Activated CD4-positive, alpha-beta T cell treated with anti-CD3 and anti-CD28 coated beads, Interleukin-2, Interleukin-4, amounts not matched to agents 100 ng/mL and 50 ng/mL, durations not matched to agents 16 hours and 8 hours (primary cell): ENCODE measurements around the gene RASSF10.

Source experiments
- DNase-seq: peaks from one replicate; pipeline ENCODE4 v3.0.0-alpha.2; 2020; ENCODE audit warnings: low spot score

The RASSF10 gene

DNA sequence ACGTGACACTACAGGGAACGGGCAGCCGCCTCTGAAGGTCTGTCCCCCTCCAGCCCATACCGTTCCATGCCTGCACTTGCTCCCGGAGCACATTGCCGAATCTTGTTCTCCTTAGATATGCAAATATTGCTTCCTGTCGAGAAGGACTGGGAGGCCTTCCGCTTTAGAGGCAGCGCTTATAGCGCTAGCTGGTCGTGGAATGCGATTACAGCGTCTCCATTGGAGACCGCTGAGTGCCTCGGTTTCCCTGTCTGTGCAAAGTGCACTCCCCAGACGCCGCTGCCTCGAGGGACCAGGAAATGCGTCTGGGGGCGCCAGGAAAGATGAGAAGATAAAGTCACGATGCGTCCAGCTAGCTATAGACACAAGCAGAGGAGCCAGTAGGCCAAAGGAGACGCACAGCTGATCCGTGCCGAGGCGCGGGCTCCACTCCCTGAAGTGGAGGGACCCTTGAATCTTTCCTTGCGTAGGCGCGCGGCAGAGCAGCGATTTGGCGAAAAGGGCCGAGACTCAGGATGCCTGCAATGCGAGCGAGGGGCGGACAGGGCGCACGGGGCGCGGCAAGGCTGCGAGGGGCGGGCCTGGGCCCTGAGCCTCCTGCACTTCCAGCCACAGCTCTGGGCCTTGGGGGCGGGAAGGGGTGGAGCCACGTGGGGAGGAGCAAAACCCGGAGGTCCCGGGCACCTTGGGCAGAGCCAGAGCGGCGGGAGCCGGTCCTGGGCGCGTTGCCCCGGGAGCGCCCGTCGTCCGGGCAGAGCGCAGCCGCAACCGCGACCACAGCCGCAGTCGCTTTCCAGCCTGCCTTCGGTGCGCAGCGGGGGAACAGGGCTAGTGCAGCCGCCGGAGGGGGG is at the start of gene RASSF10:
Gene RASSF10, plus strand, starts transcription at position 692 of the 851 bp plus-strand sequence. CDS start 261 bp downstream, outside the sequence.
- DNase-seq, result peak; percentile 7

DNA sequence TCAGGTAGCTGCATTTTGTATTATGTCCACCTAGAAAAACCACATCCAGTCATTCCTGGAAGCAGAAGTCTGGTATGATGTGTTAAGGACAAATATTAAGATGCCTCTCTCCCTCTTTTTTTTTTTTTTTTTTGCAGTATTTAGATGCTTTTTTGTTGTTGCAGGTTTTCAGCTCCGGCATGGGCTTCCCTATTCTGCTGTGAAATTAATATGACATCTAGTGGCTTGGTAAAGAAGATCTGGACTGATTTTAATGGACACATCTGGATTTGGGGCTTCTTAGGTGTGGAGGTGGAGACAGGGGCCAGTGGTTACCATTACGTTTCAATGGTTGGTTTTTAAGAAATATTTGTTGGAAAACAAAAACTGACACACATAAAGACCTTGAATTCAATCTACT is 47.5 kb upstream of the RASSF10 start:
- no peak for DNase-seq

DNA sequence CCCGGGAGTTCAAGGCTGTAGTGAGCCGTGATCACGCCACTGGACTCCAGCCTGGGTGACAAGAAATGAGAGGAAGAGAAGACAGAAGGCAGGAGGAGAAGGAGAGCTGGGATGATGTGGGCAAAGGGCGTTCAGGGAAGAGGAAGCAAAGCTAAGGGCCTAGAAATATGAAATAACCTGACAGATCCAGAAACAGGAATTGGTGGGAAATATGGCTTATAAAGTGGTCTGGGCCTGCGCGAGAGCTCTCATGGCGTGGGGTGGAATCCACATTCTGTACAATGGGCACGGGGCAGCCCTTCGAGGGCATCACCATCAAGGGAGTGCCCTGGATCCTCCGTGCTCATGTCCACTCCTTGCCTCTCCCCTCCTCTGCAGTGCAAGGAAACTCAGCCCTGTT is 46.8 kb upstream of the RASSF10 start:
- no peak for DNase-seq

DNA sequence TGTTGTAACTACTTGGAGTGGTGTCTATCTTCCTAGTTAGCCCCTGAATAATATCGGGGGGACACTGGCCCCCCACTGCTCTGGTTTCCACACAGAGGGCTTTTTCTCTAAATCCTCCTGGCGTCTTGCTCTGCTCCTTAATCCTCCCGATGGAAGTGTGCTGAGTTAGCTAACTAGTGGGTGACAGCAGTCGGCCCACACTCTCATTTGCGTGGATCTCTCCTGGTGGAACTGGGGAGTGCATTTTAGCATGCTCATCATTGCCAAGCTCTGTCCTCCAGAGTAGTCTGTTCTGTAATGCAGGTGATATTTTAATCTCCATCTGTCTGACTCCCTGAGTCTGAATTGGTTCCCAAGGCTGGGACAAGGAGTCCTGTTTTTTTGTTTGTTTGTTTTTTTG is 46.1 kb upstream of the RASSF10 start:
- no peak for DNase-seq

DNA sequence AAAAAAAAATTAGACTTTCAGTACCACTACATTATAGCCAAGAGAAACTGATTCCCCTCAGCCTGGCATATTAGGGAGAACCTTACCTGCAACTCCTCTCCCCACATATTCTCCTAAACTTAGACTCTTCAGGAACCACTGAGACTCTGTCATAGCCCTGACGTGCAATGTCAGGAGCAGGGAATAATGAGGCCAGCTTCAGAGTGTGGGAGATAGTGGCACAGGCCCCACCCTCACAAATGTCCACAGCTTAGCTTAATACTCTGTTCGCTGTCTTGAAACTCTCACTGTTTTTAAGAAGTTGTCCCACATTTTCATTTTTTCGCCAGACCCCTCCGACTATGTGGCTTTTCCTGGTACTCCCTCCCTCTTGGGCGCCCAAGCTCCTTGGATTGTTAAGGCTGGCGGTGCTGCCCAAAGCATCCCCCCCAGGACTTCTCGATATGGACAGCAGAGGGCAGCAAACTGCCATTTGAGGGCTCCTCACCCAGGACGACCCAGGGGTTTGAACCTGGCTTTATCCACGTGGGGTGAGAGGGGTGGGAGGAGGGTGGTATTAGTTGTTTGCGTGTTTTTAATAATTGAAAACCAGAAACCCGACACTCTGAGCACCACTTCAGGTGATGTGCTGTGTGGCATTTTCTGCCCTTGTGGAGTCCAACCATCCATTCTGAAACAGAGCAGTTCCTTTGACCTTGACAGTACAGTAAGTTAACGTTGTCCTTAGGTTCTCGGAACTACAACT is 45.2 kb upstream of the RASSF10 start:
- DNase-seq, result peak; percentile 70

DNA sequence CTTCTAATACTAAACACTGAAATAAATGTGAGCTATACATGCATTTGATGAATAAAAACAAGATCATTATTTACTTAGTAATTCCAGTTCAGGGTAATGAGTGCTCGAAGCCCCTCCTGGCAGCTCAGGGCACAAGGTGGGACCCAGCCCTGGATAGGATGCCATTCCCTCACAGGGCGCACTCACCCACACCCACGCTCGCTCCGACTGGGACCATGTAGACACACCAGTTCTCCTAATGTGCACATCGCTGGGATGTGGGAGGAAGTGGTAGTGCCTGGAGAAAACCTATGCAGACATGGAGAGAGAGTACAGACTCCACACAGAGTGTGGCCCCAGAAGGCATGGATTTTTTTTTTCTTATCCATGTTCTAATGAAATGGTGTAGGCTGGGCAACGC is 44.5 kb upstream of the RASSF10 start:
- no peak for DNase-seq

DNA sequence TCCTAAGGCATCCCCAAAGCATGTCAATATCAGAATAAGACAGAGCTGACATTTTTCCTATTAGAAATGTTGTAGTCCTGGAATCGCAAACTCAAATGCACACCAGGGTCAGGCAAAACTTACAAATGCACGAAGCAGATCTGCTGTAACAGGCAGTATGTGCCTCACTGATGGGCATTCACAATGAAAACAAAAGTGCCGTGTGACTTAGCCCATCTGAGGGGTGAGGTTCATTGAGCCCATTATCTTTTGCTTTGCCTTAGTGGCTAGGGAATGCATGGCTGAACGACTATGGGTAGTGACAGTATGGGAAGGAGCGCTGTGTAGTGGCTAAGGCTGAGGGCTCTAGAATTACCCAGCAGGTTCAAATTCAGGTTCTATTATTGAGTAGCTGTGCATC is 43.1 kb upstream of the RASSF10 start:
- no peak for DNase-seq

DNA sequence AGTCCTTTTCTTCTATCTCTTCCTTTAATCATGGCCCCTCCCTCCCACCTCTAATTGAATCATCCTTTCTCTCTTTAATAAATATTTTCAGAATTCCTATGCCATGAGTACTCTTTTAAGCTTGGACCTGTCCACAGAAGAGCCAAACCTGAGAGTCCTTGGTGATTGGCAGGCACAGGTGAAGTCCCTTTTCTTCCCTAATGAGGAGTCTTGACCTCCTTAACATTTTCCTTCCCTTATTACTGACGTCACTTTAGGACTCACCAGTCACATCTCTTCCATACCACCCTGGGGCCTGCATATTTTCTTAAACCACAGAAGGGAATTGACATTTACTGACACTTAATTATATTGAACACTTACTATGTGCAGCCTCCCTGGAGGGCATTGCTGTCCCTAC is 41.0 kb upstream of the RASSF10 start:
- no peak for DNase-seq

DNA sequence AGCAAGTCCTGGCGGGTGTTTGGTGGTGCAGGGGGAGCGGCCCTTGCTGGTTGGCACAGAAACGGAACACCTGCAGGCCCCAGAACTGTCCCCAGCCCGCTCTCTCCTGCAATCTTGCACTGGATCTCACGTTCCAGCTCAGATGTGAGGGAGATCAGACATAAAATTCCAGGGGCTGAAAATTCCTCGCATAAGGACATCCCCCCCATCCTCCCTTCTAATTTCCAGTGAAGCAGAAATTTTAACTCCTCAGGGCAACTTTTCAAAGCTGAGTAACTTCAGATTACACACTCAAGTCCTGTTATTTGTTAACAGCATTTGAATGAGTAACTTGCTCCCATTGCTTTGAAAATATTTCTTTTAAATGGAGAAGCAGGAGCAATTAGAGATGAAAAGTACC is 40.3 kb upstream of the RASSF10 start:
- DNase-seq, result no peak

DNA sequence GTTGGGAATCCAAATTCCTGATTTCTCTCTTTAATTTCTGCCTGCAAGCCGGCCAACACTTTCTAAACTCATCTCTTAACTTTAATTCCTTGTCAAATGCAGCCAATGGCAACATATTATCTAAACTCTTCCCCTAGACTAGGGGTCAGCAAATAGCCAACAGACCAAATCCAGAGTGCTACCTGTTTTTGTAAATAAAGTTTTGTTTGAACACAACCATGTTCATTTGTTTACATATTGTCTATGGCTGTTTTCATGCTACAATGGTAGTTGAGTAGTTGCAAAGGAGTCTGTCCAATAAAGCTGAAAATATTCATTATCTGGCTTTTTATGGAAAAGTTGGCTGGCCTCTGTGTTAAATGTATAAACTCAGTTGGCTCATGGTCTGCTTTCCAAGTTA is 37.2 kb upstream of the RASSF10 start:
- DNase-seq, result no peak

DNA sequence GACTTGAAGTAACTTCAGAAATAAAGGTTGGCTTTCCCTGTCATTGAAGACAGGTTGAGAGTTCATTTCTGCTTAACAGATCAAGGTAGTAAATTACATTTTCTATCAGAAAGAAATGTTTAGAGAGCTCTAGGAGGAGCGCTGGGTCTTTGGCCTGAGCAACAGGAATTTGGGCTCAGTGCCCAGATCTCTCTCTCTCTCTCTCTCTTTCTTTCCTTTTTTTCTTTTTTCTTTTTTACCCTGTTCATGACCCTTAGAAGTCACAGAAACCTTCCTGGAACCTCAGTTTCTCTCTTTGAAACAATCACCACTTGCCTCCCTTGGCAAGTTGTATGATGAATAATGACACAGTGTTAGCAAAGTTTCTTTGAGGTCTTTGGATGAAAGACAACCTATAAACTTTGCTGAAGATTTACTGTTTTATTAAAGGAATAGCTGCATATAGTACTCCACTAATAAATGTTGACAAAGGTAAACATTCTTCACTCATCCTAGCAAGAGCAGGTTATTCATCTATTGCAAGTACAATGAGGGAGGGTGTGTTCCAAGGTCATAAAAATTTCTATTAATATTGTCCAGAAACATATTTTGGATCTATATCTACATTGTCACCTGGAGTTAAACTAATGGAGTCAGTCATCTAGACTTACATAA is 35.5 kb upstream of the RASSF10 start:
- DNase-seq, result no peak

DNA sequence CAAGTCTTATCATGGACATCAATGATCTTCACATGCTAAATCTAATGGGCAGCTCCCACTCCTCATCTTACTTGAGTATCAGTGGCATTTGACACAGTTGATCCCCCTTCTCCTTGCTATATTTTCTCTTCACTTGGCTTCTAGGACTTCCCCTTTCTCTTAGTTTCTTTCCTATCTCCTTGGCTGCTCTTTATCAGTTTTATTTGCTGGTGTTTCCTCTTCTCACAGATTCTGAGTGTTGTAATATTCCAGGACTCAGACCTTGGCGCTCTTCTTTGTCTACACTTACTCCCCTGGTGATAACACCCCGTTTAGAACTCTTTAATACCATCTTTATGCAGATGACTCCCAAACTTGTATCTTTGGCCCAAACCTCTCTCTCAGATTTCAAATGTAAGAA is 33.9 kb upstream of the RASSF10 start:
- no peak for DNase-seq

DNA sequence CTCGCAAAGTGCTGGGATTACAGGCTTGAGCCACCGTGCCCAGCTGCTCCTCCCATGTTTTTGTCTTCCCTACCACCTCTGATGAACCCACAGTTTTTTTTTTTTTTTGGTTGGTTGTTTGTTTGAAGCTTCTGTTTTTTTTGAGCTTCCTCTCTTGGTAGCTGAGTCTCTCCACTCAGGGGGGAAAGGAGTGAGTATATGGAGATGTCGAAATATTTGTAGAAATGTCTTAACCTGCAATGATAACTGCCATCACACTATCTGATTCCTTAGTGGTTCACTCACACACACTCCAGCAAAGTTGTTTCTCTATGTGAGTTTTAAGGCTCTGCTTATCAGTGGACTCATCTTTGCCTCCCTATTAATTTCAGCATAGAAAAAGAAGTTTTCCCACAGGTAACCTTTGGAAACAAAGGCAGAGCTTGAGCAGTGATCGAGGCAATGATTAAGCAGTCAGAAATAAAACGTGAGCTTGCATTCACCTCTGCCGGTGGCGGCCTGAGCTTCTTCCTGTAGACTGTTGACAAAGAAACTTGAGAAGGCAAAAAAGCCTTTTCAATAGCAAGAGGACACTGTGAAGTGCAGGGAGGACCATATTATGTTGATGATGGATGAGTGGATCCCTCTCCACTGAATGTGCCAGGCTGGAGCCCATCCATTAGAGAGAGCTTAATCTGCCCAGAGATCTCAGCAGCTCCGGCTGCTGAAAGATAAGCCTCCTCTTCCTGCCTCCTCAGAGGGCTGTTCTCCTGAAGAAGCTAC is 29.0 kb upstream of the RASSF10 start:
- no peak for DNase-seq

DNA sequence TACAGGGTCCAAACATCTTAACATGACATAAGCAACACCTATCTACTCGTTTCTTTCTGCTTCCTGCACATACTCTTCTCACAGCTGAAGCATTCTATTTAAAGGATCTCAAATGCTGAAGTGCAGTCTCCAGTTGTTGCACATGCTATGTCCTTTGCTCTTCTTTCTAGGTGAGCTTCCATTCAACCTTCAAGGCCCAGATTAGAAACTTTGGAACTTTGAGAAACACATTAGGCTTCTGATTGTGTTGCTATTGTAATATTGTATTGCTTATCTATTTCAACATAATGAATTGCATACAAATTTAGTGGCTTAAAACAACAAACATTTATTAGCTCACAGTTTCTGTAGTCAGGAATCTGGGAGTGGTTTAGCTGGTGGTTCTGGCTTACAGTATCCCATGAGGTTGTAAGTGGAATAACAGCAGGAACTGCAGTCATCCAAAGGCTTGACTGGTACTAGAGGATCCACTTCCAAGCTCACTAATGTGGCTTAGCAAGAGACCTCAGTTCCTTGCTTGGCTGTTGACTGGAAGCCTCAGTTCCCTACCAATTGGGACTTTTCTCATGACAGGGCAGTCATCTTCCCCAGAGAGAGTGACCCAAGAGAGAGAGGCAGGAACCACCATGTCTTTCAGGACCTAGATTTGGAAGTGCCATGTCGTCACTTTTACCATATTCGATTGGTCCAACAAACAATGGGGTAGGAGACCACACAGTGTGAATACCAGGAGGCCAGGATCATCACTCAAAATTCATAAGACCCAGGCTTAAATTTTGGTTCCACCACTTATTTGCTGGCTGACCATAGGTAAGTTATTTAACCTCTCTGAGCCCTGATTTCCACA is 27.2 kb upstream of the RASSF10 start:
- DNase-seq, result no peak

DNA sequence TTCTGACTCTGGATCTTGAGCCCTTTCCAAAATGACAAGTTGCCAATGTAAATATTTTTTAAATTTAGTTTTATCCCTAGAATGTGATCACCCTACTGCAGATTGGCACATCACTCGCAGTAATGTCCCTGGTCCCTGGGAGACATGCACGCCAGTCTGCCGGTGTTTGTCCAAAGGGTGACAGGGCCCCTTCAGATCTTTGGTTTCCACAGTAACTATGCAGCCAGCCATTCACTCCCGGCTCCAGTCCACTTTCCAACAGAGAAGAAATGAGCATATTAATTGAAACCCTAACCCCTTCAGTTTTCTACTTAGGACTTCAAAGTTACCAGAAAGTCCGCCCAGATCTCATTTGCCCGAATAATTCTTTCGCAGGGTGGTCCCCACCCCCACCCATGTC is 25.8 kb upstream of the RASSF10 start:
- no peak for DNase-seq

DNA sequence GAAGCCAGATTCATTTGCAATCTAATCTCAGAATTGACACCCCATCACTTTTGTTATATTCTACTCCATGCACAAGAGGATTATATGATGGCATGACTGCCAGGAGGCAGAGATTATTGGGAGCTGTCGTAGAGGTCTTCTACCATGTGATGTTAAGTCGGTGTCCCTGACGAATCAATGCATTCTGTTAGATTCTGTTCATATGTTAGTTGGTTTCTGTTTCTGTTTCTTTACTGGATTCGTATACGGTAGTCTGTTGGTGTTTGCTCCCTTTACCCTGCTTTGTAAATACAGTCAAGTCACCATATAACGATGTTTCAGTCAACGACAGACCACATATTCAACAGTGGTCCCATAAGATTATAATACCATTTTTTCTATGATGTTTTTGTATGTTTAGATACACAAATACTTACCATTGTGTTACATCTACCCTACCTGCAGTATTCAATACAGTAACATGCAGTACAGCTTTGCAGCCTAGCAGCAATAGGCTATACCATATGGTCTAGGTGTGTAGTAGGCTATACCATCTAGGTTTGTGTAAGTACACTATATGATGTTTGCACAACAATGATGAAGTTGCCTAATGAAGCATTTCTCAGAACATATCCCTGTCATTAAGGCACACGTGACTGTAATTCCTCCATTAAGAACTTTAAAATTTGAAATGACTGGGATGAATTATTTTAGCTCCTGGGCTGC is 22.8 kb upstream of the RASSF10 start:
- DNase-seq, result no peak

DNA sequence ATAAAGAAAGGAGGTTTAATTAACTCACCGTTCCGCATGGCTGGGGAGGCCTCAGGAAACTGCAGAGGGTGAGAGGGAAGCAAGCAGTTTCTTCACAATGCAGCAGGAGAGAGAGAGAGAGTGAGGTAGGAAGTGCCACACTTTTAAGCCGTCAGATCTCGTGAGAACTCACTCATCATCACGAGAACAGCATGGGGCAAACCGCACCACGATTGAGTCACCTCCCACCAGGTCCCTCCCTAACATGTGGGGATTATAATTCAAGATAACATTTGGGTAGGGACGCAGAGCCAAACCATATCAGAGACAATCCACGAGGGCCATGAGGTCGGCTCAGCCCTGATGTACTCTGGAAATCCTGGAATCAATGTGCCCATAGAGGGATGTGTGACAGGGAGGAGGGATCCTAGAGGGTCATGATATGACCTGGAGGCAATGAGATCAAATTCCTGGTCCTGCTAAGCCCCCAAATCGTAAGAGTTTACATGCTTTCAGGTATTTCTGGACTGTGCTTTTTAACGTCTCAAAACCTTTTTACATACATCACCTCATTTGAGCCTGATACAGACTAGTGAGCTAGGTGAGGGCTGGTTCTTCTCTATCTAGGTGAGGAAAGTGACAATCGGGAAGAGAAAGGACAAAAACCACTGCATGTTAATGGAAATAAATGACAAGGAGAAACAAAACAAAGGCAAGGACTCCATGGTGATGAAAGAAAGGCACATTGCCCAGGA is 19.5 kb upstream of the RASSF10 start:
- DNase-seq, result no peak

DNA sequence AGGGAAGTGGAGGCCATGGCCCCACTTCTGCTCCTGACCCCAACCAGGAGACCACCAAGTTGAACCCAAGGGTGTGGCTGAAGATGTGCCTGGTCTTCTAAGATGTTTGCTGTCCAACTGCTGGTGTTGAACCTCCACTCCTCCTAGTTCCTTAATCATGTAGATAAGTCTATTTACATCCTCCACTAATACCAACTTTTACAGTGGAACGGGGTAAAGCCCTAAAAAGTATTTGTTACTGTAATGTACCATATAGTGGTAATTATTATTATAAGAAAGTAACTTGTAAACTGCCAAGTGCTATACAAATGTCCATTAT is 19.0 kb upstream of the RASSF10 start:
- DNase-seq, result no peak

DNA sequence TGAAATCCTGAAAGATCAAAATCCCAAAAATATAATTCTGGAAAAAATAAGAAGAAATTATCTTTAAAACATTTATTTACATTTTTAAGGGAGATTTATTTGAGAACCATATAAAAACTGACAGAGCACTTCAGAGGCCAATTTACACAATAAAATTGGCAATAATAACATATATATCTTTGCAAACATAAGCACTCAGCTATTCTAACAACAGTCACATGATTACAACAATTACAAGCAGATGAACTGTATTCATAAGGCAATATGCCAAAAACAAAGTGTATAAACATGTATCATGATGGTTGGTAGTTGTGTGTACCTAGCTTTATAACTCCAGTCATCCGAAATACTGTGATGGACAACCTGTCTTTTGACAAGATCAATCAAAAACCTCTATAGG is 17.7 kb upstream of the RASSF10 start:
- DNase-seq, result no peak

DNA sequence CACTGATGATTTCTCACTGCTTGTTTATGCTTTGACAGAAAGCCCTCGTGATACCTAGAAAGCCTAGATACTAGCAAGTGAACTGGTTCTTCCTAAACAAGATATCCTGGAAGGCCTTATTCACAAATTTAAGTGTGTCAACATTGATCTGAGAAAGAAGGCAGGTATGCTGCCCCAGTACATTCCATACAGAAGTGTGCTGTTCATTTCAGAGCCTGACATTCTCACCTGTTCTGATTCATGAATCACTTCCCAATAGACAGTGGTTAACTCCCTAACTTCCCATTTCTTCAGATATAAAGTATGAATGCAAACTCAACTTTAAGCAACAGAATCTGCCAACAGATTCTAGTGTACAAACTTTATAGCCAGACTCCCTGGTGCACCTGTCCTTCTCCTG is 15.5 kb upstream of the RASSF10 start:
- no peak for DNase-seq
